Thoracic aorta (tissue), 2 donors: ENCODE measurements around the gene ARTN. TPM values are rescaled to one million over a fixed set of nuclear protein-coding genes. Genes with fewer than 3 reads are reported as not detected.

ENCODE experiments used
- ATAC-seq: fragments of 150-250 bp; one replicate; pipeline ENCODE4 v1.8.0; 2017; ENCODE audit warnings: low read depth; ENCODE audit not compliant: insufficient number of reproducible peaks, low FRiP score
- DNase-seq: peaks from one replicate; pipeline ENCODE4 v3.0.0-alpha.2; 2020; ENCODE audit warnings: low spot score
- H3K27ac ChIP-seq, 2 donors: fragments of 200-600 bp; sonication (generic); 1 replicate in 1 of 2; 2 replicates in 1 of 2; pipeline ENCODE4 v1.5.1; 2016; ENCODE audit warnings: mild to moderate bottlenecking in 2 of 2, moderate library complexity in 2 of 2
- H3K27me3 ChIP-seq: fragments of 200-600 bp; sonication (generic); replicated peaks from 2 replicates; pipeline ENCODE4 v1.6.0; 2016; ENCODE audit warnings: mild to moderate bottlenecking; ENCODE audit not compliant: insufficient read depth
- H3K36me3 ChIP-seq: fragments of 200-600 bp; sonication (generic); one replicate; pipeline ENCODE4 v1.5.1; 2016
- H3K4me1 ChIP-seq, 2 donors: fragments of 200-600 bp; sonication (generic); 1 replicate in 1 of 2; 2 replicates in 1 of 2; pipeline versions ENCODE4 v1.5.1 to v1.6.0; 2016; ENCODE audit warnings: low read depth in 2 of 2, mild to moderate bottlenecking in 1 of 2; ENCODE audit not compliant: control insufficient read depth in 1 of 2
- H3K4me3 ChIP-seq: fragments of 200-600 bp; sonication (generic); 2 replicates; pipeline ENCODE4 v1.5.1; 2016; ENCODE audit warnings: mild to moderate bottlenecking
- H3K9me3 ChIP-seq: fragments of 200-600 bp; sonication (generic); 2 replicates; pipeline ENCODE4 v1.5.1; 2016
- CTCF ChIP-seq: fragments of 200-600 bp; sonication (generic); IDR thresholded peaks from one replicate; pipeline ENCODE4 v1.5.1; 2019; ENCODE audit warnings: antibody characterized with exemption
- total RNA-seq, 2 donors: library from RNA; depleted of rRNA; stranded (reverse); fragments of >200 nt; gene quantifications; one replicate each; pipeline versions ENCODE4 v1.1.0 to v1.2.3, GENCODE V29; 2016

The ARTN gene
- total RNA-seq, 2 donors from 2014 or later, result 3.8 to 6.1 TPM

GRCh38 chr1:43949678-43950077 is 16.1 kb downstream of the ARTN start:
- DNase-seq (no peak), ATAC-seq (no peak)
- Histone ChIP-seq H3K27me3 (no peaks in the 10 kb centered on the region), H3K9me3 (no peaks in the 10 kb centered on the region), H3K27ac (no peak overlapping the region), H3K4me1 (peaks cover 21 to 35% of the 10 kb centered on the region in 2 donors), H3K36me3 (peaks cover 7% of the 10 kb centered on the region), H3K4me3 (no peak overlapping the region)
- TF ChIP-seq CTCF, result no peak

- no peaks in the 10 kb centered on the region for H3K27me3 ChIP-seq
- no peak for TF ChIP-seq CTCF
- ATAC-seq (no peak), DNase-seq (no peak)
- H3K4me1 ChIP-seq, result peaks cover 16 to 19% of the 10 kb centered on the region in 2 donors
- H3K27ac ChIP-seq, result no peak overlapping the region
- H3K9me3 ChIP-seq, result no peaks in the 10 kb centered on the region
- H3K36me3 ChIP-seq, result peaks cover 7% of the 10 kb centered on the region
- no peak overlapping the region for H3K4me3 ChIP-seq
These were observed 17.7 kb downstream of the ARTN start for GRCh38 chr1:43951021-43951985.

GRCh38 chr1:43952731-43953346 is 19.2 kb downstream of the ARTN start:
- H3K4me3 ChIP-seq, result no peak overlapping the region
- TF ChIP-seq CTCF, result no peak
- ATAC-seq (no peak), DNase-seq (no peak)
- no peaks in the 10 kb centered on the region for H3K9me3 ChIP-seq
- H3K36me3 ChIP-seq, result peaks cover 11% of the 10 kb centered on the region
- no peaks in the 10 kb centered on the region for H3K27me3 ChIP-seq
- peaks cover 8 to 13% of the 10 kb centered on the region in 2 donors for H3K4me1 ChIP-seq
- no peak overlapping the region for H3K27ac ChIP-seq

- Histone ChIP-seq H3K4me1 (peaks cover 3 to 7% of the 10 kb centered on the region in 2 donors), H3K27me3 (no peaks in the 10 kb centered on the region), H3K9me3 (no peaks in the 10 kb centered on the region), H3K36me3 (peaks cover 16% of the 10 kb centered on the region), H3K27ac (no peak overlapping the region), H3K4me3 (no peak overlapping the region)
- no peak for DNase-seq
- no peak for TF ChIP-seq CTCF
- no peak for ATAC-seq
These were observed 19.8 kb downstream of the ARTN start for GRCh38 chr1:43953361-43953760.

- no peaks in the 10 kb centered on the region for H3K9me3 ChIP-seq
- ATAC-seq (no peak), DNase-seq (no peak)
- H3K27me3 ChIP-seq, result no peaks in the 10 kb centered on the region
- no peak overlapping the region for H3K4me3 ChIP-seq
- peaks cover 0 to 2% of the 10 kb centered on the region in 2 donors for H3K4me1 ChIP-seq
- no peak overlapping the region for H3K27ac ChIP-seq
- TF ChIP-seq CTCF, result no peak
- peaks cover 23% of the 10 kb centered on the region for H3K36me3 ChIP-seq
These were observed 20.4 kb downstream of the ARTN start for GRCh38 chr1:43954036-43954435.
